Fibroblast of villous mesenchyme (primary cell): ENCODE measurements around the gene NCOR2. TPM values are rescaled to one million over a fixed set of nuclear protein-coding genes. Genes with fewer than 3 reads are reported as not detected.
A peak's percentile ranks its signal among the peaks of the same experiment; 100 is the strongest.

ENCODE experiments used
- DNase-seq: peaks from one replicate; pipeline ENCODE4 v3.0.0-alpha.2; 2010; ENCODE audit warnings: low read depth
- H3K4me3 ChIP-seq: 2 replicates; pipeline ENCODE4 v1.5.1; 2011; ENCODE audit warnings: low read depth, mild to moderate bottlenecking, low read length
- total RNA-seq: library from RNA; depleted of rRNA; stranded (reverse); fragments of >200 nt; gene quantifications from 2 replicates; pipeline ENCODE4 v1.2.3, GENCODE V29; 2012
- TF ChIP-seq, protein P1 (sequence below): IDR thresholded peaks from 2 replicates; pipeline ENCODE4 v1.5.1; 2012; ENCODE audit warnings: low read depth, mild to moderate bottlenecking, low read length; ENCODE audit not compliant: insufficient read depth

The NCOR2 gene
- total RNA-seq, 1 donor = 86.8 TPM

GRCh38 chr12:124539084-124540041, 28.0 kb downstream of the NCOR2 start:
- TF ChIP-seq, protein P1, sequence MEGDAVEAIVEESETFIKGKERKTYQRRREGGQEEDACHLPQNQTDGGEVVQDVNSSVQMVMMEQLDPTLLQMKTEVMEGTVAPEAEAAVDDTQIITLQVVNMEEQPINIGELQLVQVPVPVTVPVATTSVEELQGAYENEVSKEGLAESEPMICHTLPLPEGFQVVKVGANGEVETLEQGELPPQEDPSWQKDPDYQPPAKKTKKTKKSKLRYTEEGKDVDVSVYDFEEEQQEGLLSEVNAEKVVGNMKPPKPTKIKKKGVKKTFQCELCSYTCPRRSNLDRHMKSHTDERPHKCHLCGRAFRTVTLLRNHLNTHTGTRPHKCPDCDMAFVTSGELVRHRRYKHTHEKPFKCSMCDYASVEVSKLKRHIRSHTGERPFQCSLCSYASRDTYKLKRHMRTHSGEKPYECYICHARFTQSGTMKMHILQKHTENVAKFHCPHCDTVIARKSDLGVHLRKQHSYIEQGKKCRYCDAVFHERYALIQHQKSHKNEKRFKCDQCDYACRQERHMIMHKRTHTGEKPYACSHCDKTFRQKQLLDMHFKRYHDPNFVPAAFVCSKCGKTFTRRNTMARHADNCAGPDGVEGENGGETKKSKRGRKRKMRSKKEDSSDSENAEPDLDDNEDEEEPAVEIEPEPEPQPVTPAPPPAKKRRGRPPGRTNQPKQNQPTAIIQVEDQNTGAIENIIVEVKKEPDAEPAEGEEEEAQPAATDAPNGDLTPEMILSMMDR = no peak
- H3K4me3 ChIP-seq = no peak overlapping the region
- no peak for DNase-seq

GRCh38 chr12:124538194-124539082, 29.0 kb downstream of the NCOR2 start:
- TF ChIP-seq, protein P1 = no peak
- peak; percentile 75 for DNase-seq
- no peak overlapping the region for H3K4me3 ChIP-seq

DNA sequence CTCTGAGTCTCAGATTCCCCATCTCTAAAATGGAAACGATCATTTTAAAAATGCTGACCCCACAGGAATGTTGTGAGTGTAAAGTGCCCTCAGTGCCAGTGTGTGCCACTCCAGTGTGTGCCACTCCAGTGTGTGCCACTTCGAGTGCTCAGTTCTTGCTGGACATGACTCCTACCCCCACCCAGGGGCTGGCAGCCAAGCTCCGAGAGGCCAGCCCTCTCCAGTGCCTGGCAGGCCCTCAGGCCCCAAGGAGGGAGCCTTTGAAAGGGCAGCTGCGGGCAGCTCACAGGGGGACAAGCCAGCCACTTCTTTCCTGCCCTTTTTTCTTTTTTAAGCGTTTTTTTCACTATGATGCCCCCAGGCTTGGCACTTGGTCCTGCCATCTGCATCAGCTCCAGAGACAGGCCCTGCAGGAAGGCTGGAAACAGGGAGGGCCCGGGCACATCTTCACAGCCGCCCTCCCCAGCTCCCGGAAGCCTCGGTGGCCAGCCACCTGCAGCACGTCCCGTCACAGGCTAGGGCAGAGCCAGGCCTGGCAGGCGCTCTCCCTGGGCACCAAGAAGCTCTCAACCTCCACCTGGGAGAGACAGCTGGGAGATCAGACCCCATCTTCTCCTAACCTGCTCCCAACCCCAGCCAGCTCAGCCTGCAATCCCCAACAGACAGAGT, 29.8 kb downstream of the NCOR2 start:
- TF ChIP-seq, protein P1 = no peak
- DNase-seq = no peak

DNA sequence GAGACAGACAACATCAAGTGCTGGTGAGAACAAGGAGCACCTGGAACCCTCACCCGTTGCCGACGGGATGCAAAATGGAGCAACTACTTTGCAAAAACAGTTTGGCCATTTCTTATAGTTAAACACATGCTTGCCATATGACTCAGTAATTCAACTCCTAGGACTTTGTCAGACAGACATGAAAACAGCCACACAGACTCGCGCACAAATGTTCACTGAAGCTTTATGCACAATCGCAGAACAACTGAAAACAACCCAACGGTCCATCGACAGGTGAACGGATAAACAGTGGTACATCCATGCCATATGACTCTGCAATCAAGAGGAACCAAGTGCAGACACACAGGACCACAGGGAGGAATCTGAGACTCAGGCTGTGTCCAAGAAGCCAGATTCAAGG, 30.8 kb downstream of the NCOR2 start:
- no peak overlapping the region for H3K4me3 ChIP-seq
- DNase-seq = peak; percentile 67
- TF ChIP-seq, protein P1 = no peak

More for the DNA sequence above, 29.8 kb downstream of the NCOR2 start:
- no peak overlapping the region for H3K4me3 ChIP-seq

DNA sequence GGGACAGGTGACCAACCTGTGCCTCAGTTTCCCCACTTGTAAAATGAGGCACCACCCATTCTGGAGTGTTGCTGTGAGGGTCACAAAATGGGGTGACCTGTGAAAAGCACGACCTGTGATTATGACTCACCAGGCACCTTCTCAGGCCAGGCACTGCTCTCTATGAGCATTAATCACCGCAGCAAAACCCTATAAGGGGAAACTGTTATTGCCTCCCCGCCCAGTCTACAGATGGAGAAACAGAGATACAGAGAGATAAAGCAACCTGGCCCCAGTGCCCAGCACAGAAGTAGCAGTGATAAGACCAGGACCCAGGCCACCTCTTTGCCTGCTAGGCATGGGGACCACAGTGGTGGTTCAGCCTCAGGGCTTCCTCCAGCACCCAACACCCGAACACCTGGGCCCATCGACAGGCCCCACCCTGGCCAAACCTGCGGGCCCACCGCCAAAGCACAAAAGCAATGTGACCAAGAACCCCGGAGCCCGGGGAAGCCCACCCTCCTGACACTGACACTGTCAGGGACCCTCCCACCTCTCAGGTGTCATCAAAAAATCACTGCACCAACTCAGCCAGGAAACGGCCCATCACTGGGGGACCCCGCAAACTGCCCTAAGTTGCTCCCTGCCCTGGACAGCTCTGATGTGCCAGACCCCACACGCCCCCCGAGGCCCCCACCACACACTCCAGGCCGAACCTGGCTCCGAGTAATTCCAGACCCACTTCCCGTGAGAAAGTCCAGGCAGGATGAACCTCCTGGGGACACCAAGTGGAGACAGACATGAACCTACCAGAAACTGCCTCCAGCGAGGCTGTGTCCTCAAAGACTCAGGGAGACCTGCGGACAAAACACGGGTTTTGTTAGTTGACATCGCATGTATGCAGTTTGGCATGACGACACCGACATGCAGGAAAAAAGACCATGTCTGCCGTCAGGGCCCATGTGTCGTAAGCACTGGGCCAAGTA, 32.4 kb downstream of the NCOR2 start:
- TF ChIP-seq, protein P1 = no peak
- no peak for DNase-seq
- no peak overlapping the region for H3K4me3 ChIP-seq

GRCh38 chr12:124533456-124533855, 34.0 kb downstream of the NCOR2 start:
- TF ChIP-seq, protein P1 = no peak
- DNase-seq = no peak

More at GRCh38 chr12:124533456-124533855, 34.0 kb downstream of the NCOR2 start:
- no peak overlapping the region for H3K4me3 ChIP-seq
